H9 (cell line): ENCODE results near the gene ADAMTS3. TPM values are rescaled to one million over a fixed set of nuclear protein-coding genes. Genes with fewer than 3 reads are reported as not detected.

Experiments used
- DNase-seq: peaks from one replicate; pipeline ENCODE4 v3.0.0-alpha.2; 2017
- H2AFZ ChIP-seq: one replicate; pipeline ENCODE4 v1.6.1; 2013; ENCODE audit warnings: mild to moderate bottlenecking, low read length, control low read depth, moderate library complexity
- H2AK5ac ChIP-seq: 2 replicates; pipeline ENCODE4 v1.6.1; 2013; ENCODE audit warnings: low read length, control low read depth, mixed read lengths; ENCODE audit not compliant: insufficient read length
- H2BK120ac ChIP-seq: one replicate; pipeline ENCODE4 v1.6.1; 2013; ENCODE audit warnings: low read depth, mild to moderate bottlenecking, low read length, control low read depth, inconsistent platforms; ENCODE audit not compliant: poor library complexity, severe bottlenecking
- H2BK12ac ChIP-seq: 2 replicates; pipeline ENCODE4 v1.6.1; 2013; ENCODE audit warnings: low read length, control low read depth, mixed read lengths, low read depth; ENCODE audit not compliant: insufficient read length
- H2BK15ac ChIP-seq: 2 replicates; pipeline ENCODE4 v1.6.1; 2013; ENCODE audit warnings: low read depth, low read length, control low read depth
- H2BK20ac ChIP-seq: one replicate; pipeline ENCODE4 v1.6.1; 2013; ENCODE audit warnings: low read depth, mild to moderate bottlenecking, low read length, control low read depth, inconsistent platforms; ENCODE audit not compliant: poor library complexity, severe bottlenecking
- H2BK5ac ChIP-seq: 2 replicates; pipeline ENCODE4 v1.6.1; 2013; ENCODE audit warnings: low read length, control low read depth, mixed read lengths; ENCODE audit not compliant: insufficient read length
- H3K14ac ChIP-seq: 2 replicates; pipeline ENCODE4 v1.6.1; 2013; ENCODE audit warnings: low read length, control low read depth; ENCODE audit not compliant: insufficient read depth
- H3K18ac ChIP-seq: 2 replicates; pipeline ENCODE4 v1.6.1; 2013; ENCODE audit warnings: low read depth, mild to moderate bottlenecking, mixed read lengths, low read length, control low read depth; ENCODE audit not compliant: insufficient read length
- H3K23ac ChIP-seq: 2 replicates; pipeline ENCODE4 v1.6.1; 2013; ENCODE audit warnings: low read length, control low read depth, mixed read lengths, low read depth; ENCODE audit not compliant: insufficient read length
- H3K23me2 ChIP-seq: 2 replicates; pipeline ENCODE4 v1.6.1; 2013; ENCODE audit warnings: low read depth, mild to moderate bottlenecking, mixed read lengths, low read length, control low read depth; ENCODE audit not compliant: insufficient read length, poor library complexity, severe bottlenecking
- H3K27ac ChIP-seq: 2 replicates; pipeline ENCODE4 v1.5.1; 2013; ENCODE audit warnings: low read length, control low read depth, mixed read lengths, low read depth; ENCODE audit not compliant: insufficient read length
- H3K27me3 ChIP-seq: 2 replicates; pipeline ENCODE4 v1.6.1; 2013; ENCODE audit warnings: low read length, control low read depth, inconsistent platforms; ENCODE audit not compliant: insufficient read depth
- H3K4ac ChIP-seq: 2 replicates; pipeline ENCODE4 v1.6.1; 2013; ENCODE audit warnings: low read depth, mild to moderate bottlenecking, control low read depth, inconsistent platforms, low read length, moderate library complexity
- H3K4me1 ChIP-seq: 2 replicates; pipeline ENCODE4 v1.6.1; 2013; ENCODE audit warnings: low read length, control low read depth, inconsistent platforms; ENCODE audit not compliant: insufficient read depth
- H3K4me2 ChIP-seq: 2 replicates; pipeline ENCODE4 v1.6.1; 2013; ENCODE audit warnings: low read length, control low read depth, mixed read lengths; ENCODE audit not compliant: insufficient read length, insufficient read depth
- H3K56ac ChIP-seq: 2 replicates; pipeline ENCODE4 v1.6.1; 2013; ENCODE audit warnings: low read depth, mild to moderate bottlenecking, mixed read lengths, low read length, control low read depth; ENCODE audit not compliant: insufficient read length
- H3K79me1 ChIP-seq: 2 replicates; pipeline ENCODE4 v1.6.1; 2013; ENCODE audit warnings: low read depth, mild to moderate bottlenecking, moderate library complexity, low read length, control low read depth, inconsistent platforms; ENCODE audit not compliant: insufficient read depth, poor library complexity, severe bottlenecking
- H3K79me2 ChIP-seq: 2 replicates; pipeline ENCODE4 v1.6.1; 2013; ENCODE audit warnings: low read length, control low read depth, inconsistent platforms; ENCODE audit not compliant: insufficient read depth
- H3K9ac ChIP-seq: 2 replicates; pipeline ENCODE4 v1.6.1; 2013; ENCODE audit warnings: low read length, control low read depth, mixed read lengths; ENCODE audit not compliant: insufficient read length; ENCODE audit errors: extremely low read depth
- H3K9me3 ChIP-seq: one replicate; pipeline ENCODE4 v1.6.1; 2013; ENCODE audit warnings: low read depth, low read length, inconsistent platforms; ENCODE audit not compliant: control insufficient read depth
- H3T11ph ChIP-seq: one replicate; pipeline ENCODE4 v1.6.1; 2013; ENCODE audit warnings: mild to moderate bottlenecking, low read length, control low read depth, inconsistent platforms
- H4K20me1 ChIP-seq: one replicate; pipeline ENCODE4 v1.6.1; 2013; ENCODE audit not compliant: control insufficient read depth, insufficient read length, insufficient read depth
- H4K5ac ChIP-seq: 2 replicates; pipeline ENCODE4 v1.6.1; 2013; ENCODE audit warnings: low read depth, mild to moderate bottlenecking, mixed read lengths, low read length, control low read depth; ENCODE audit not compliant: insufficient read length
- H4K8ac ChIP-seq: replicated peaks from 2 replicates; pipeline ENCODE4 v1.6.1; 2013; ENCODE audit warnings: low read length, control low read depth, mixed read lengths, low read depth; ENCODE audit not compliant: insufficient read length
- H4K91ac ChIP-seq: 2 replicates; pipeline ENCODE4 v1.6.1; 2013; ENCODE audit warnings: low read depth, mild to moderate bottlenecking, moderate library complexity, mixed read lengths, low read length, control low read depth; ENCODE audit not compliant: insufficient read length
- H3K27ac Mint-ChIP-seq, 3 experiments: 2 replicates in 2 of 3; 3 replicates in 1 of 3; pipeline ENCODE4 v1.8.0; 2020 to 2021; ENCODE audit warnings: mixed read lengths in 3 of 3, mild to moderate bottlenecking in 1 of 3, moderate library complexity in 1 of 3
- H3K27me3 Mint-ChIP-seq: 2 replicates; pipeline ENCODE4 v1.8.0; 2021; ENCODE audit warnings: low read depth, mild to moderate bottlenecking, moderate library complexity, mixed read lengths
- H3K36me3 Mint-ChIP-seq, 3 experiments: 2 replicates in 2 of 3; 3 replicates in 1 of 3; pipeline ENCODE4 v1.8.0; 2020 to 2021; ENCODE audit warnings: low read depth in 3 of 3, mixed read lengths in 3 of 3; ENCODE audit not compliant: insufficient read depth in 1 of 3
- H3K4me1 Mint-ChIP-seq, 2 experiments: 2 replicates each; pipeline ENCODE4 v1.8.0; 2020; ENCODE audit warnings: mixed read lengths in 2 of 2
- H3K4me3 Mint-ChIP-seq, 2 experiments: 2 replicates in 1 of 2; 3 replicates in 1 of 2; pipeline ENCODE4 v1.8.0; 2020 to 2021; ENCODE audit warnings: mild to moderate bottlenecking in 2 of 2, mixed read lengths in 2 of 2, moderate library complexity in 1 of 2
- H3K9me3 Mint-ChIP-seq, 2 experiments: 2 replicates in 1 of 2; 3 replicates in 1 of 2; pipeline ENCODE4 v1.8.0; 2020; ENCODE audit warnings: mild to moderate bottlenecking in 2 of 2, mixed read lengths in 2 of 2, moderate library complexity in 1 of 2
- WGBS: extraction: QIAGEN DNeasy Blood & Tissue Kit; methylation state at CpG from one replicate; pipeline ENCODE4 v1.1.7; 2013; ENCODE audit warnings: missing lambda C conversion rate, low lambda C conversion rate, mixed read lengths; ENCODE audit not compliant: insufficient read length; ENCODE audit errors: extremely low coverage; 5-methylcytosine and 5-hydroxymethylcytosine counted together
- total RNA-seq: library from RNA; stranded (reverse); gene quantifications from 2 replicates; pipeline ENCODE4 v1.2.1, GENCODE V29; 2021
- TF ChIP-seq, protein P1 (sequence below): fragments of 200-600 bp; sonication (generic); conservative IDR thresholded peaks from 3 replicates; pipeline ENCODE4 v1.8.0; 2021; ENCODE audit warnings: antibody characterized with exemption, mild to moderate bottlenecking

Gene ADAMTS3
- total RNA-seq, 1 experiment from 2014 or later = 1.1 TPM

- TF ChIP-seq, protein P1, sequence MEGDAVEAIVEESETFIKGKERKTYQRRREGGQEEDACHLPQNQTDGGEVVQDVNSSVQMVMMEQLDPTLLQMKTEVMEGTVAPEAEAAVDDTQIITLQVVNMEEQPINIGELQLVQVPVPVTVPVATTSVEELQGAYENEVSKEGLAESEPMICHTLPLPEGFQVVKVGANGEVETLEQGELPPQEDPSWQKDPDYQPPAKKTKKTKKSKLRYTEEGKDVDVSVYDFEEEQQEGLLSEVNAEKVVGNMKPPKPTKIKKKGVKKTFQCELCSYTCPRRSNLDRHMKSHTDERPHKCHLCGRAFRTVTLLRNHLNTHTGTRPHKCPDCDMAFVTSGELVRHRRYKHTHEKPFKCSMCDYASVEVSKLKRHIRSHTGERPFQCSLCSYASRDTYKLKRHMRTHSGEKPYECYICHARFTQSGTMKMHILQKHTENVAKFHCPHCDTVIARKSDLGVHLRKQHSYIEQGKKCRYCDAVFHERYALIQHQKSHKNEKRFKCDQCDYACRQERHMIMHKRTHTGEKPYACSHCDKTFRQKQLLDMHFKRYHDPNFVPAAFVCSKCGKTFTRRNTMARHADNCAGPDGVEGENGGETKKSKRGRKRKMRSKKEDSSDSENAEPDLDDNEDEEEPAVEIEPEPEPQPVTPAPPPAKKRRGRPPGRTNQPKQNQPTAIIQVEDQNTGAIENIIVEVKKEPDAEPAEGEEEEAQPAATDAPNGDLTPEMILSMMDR = no peak
- Histone ChIP-seq H3K27ac (no peak overlapping the region), H3K23ac (no peak overlapping the region), H2AFZ (no peak overlapping the region), H2AK5ac (no peak overlapping the region), H3K4me2 (no peak overlapping the region), H3K14ac (no peak overlapping the region), H3K27me3 (no peaks in the 10 kb centered on the region), H4K5ac (no peak overlapping the region), H2BK15ac (no peak overlapping the region), H3K79me2 (no peaks in the 10 kb centered on the region), H3T11ph (no peak overlapping the region), H3K18ac (no peak overlapping the region), H2BK120ac (no peak overlapping the region), H3K4me1 (no peaks in the 10 kb centered on the region), H2BK20ac (no peak overlapping the region), H3K9me3 (no peaks in the 10 kb centered on the region), H3K23me2 (no peaks in the 10 kb centered on the region), H3K4ac (no peak overlapping the region), H2BK5ac (no peak overlapping the region), H4K91ac (no peak overlapping the region), H4K20me1 (no peaks in the 10 kb centered on the region), H2BK12ac (no peak overlapping the region), H4K8ac (no peak overlapping the region), H3K56ac (no peak overlapping the region), H3K9ac (no peak overlapping the region), H3K79me1 (no peaks in the 10 kb centered on the region)
- no CpG with 5 or more reads among the region's 7 CpGs for WGBS
- no peak overlapping the region for H3K27ac Mint-ChIP-seq
- H3K4me3 Mint-ChIP-seq = no peak overlapping the region
- no peaks in the 10 kb centered on the region for H3K4me1 Mint-ChIP-seq
- H3K27me3 Mint-ChIP-seq = no peaks in the 10 kb centered on the region
- no peaks in the 10 kb centered on the region for H3K9me3 Mint-ChIP-seq
- DNase-seq = no peak
- H3K36me3 Mint-ChIP-seq = peaks cover 0 to 2% (median 0%) of the 10 kb centered on the region in 3 experiments; a peak in 1 of 7 replicates
These were observed 136.7 kb downstream of the ADAMTS3 start for GRCh38 chr4:72432282-72432681.
